ENCODE measurements around the gene WDR45B. TPM values are rescaled to one million over a fixed set of nuclear protein-coding genes. Genes with fewer than 3 reads are reported as not detected.

Gene WDR45B
- total and polyA plus RNA-seq, 2 experiments from 2014 or later: 87.3 to 87.8 TPM

- no peaks in the 10 kb centered on the region for H3K4me1 ChIP-seq (ENCODE audit: insufficient read depth)
- 83 to 91% methylated on average over 8 to 11 of the region's 11 CpGs for WGBS, 2 experiments (ENCODE audit: low coverage in 1 of 2, low lambda C conversion rate in 2 of 2, missing lambda C conversion rate in 2 of 2)
- H3K79me2 ChIP-seq (ENCODE audit: insufficient read depth): peaks cover 71% of the 10 kb centered on the region
- H3K36me3 ChIP-seq (ENCODE audit: low read depth): peaks cover 16% of the 10 kb centered on the region
- in situ Hi-C loops (cut with MboI): no loop called here
- H3K4me3 ChIP-seq: no peak overlapping the region
- no peak overlapping the region for H2AFZ ChIP-seq
- H3K27me3 ChIP-seq (replicated peaks; ENCODE audit: insufficient read depth): no peaks in the 10 kb centered on the region
- no peak overlapping the region for H3K4me2 ChIP-seq (ENCODE audit: unreplicated experiment)
- no peaks in the 10 kb centered on the region for H4K20me1 ChIP-seq (ENCODE audit: insufficient read depth)
- no peak for DNase-seq
- no peak overlapping the region for H3K27ac ChIP-seq
- no peaks in the 10 kb centered on the region for H3K9me3 ChIP-seq (ENCODE audit: low read depth)
- TF ChIP-seq EZH2 (IDR thresholded peaks at IDR 0.05; ENCODE audit: insufficient read depth, poor library complexity, severe bottlenecking) (no peak), EZH2phosphoT487 (IDR thresholded peaks at IDR 0.05; ENCODE audit: insufficient read depth, low read depth) (no peak)
- no peak overlapping the region for H3K9ac ChIP-seq
- H3F3A ChIP-seq (ENCODE audit: insufficient read depth): no peaks in the 10 kb centered on the region
- H3K9me2 ChIP-seq (ENCODE audit: insufficient read depth): no peaks in the 10 kb centered on the region
Measured at GRCh38 chr17:82574041-82574440, 74.2 kb downstream of the WDR45B start.

DNA sequence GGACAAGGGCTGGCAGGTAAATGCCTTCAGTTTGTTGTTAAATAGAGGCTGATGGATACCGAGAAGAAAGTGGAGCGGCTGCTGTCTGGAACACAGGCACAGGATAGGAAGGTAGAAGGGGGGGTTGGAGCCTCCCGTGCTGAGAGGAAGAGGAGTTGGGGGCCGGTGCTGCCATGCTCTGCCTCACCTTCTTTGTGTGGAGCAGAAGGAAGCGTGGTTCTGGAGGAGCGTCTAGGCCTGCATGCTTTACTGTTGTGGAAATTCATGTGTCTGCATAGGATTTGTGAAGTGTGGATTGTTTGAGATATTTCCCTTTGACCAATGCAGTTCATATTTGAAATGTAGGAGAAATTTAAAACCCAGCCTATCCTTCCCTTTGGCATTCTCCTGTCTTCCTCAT is 76.4 kb downstream of the WDR45B start:
- H3K4me2 ChIP-seq (ENCODE audit: unreplicated experiment): no peak overlapping the region
- peaks cover 19% of the 10 kb centered on the region for H3K36me3 ChIP-seq (ENCODE audit: low read depth)
- DNase-seq: no peak
- no peaks in the 10 kb centered on the region for H3K9me3 ChIP-seq (ENCODE audit: low read depth)
- H3K9ac ChIP-seq: no peak overlapping the region
- in situ Hi-C loops (cut with MboI): no loop called here
- TF ChIP-seq EZH2phosphoT487 (IDR thresholded peaks at IDR 0.05; ENCODE audit: insufficient read depth, low read depth): no peak
- no peak for TF ChIP-seq EZH2 (IDR thresholded peaks at IDR 0.05; ENCODE audit: insufficient read depth, poor library complexity, severe bottlenecking)
- no peak overlapping the region for H3K27ac ChIP-seq
- no peaks in the 10 kb centered on the region for H3K4me1 ChIP-seq (ENCODE audit: insufficient read depth)
- H3F3A ChIP-seq (ENCODE audit: insufficient read depth): no peaks in the 10 kb centered on the region
- H3K9me2 ChIP-seq (ENCODE audit: insufficient read depth): no peaks in the 10 kb centered on the region
- peaks cover 86% of the 10 kb centered on the region for H3K79me2 ChIP-seq (ENCODE audit: insufficient read depth)
- no peak overlapping the region for H3K4me3 ChIP-seq
- H4K20me1 ChIP-seq (ENCODE audit: insufficient read depth): no peaks in the 10 kb centered on the region
- no peak overlapping the region for H2AFZ ChIP-seq
- H3K27me3 ChIP-seq (replicated peaks; ENCODE audit: insufficient read depth): no peaks in the 10 kb centered on the region
- 96 to 98% methylated on average over 6 of the region's 6 CpGs for WGBS, 2 experiments (ENCODE audit: low coverage in 1 of 2, low lambda C conversion rate in 2 of 2, missing lambda C conversion rate in 2 of 2)

GRCh38 chr17:82570277-82570676 is 78.0 kb downstream of the WDR45B start:
- Histone ChIP-seq H3K4me1 (ENCODE audit: insufficient read depth) (no peaks in the 10 kb centered on the region), H3K9me2 (ENCODE audit: insufficient read depth) (no peaks in the 10 kb centered on the region), H3K4me2 (ENCODE audit: unreplicated experiment) (no peak overlapping the region), H3F3A (ENCODE audit: insufficient read depth) (no peaks in the 10 kb centered on the region), H3K9ac (no peak overlapping the region), H3K9me3 (ENCODE audit: low read depth) (no peaks in the 10 kb centered on the region), H3K27me3 (replicated peaks; ENCODE audit: insufficient read depth) (no peaks in the 10 kb centered on the region), H3K36me3 (ENCODE audit: low read depth) (peaks cover 19% of the 10 kb centered on the region), H3K27ac (no peak overlapping the region), H3K79me2 (ENCODE audit: insufficient read depth) (peaks cover 94% of the 10 kb centered on the region), H3K4me3 (no peak overlapping the region), H4K20me1 (ENCODE audit: insufficient read depth) (no peaks in the 10 kb centered on the region), H2AFZ (no peak overlapping the region)
- 85 to 88% methylated on average over 9 of the region's 9 CpGs for WGBS, 2 experiments (ENCODE audit: low coverage in 1 of 2, low lambda C conversion rate in 2 of 2, missing lambda C conversion rate in 2 of 2)
- TF ChIP-seq EZH2phosphoT487 (IDR thresholded peaks at IDR 0.05; ENCODE audit: insufficient read depth, low read depth): no peak
- no peak for TF ChIP-seq EZH2 (IDR thresholded peaks at IDR 0.05; ENCODE audit: insufficient read depth, poor library complexity, severe bottlenecking)
- in situ Hi-C loops (cut with MboI): no loop called here
- no peak for DNase-seq

- no peak overlapping the region for H3K4me2 ChIP-seq (ENCODE audit: unreplicated experiment)
- H3K4me3 ChIP-seq: no peak overlapping the region
- DNase-seq: no peak
- in situ Hi-C loops (cut with MboI): no loop called here
- no peak for TF ChIP-seq EZH2phosphoT487 (IDR thresholded peaks at IDR 0.05; ENCODE audit: insufficient read depth, low read depth)
- no peak for TF ChIP-seq EZH2 (IDR thresholded peaks at IDR 0.05; ENCODE audit: insufficient read depth, poor library complexity, severe bottlenecking)
- H3K36me3 ChIP-seq (ENCODE audit: low read depth): peaks cover 14% of the 10 kb centered on the region
- WGBS, 2 experiments (ENCODE audit: low coverage in 1 of 2, low lambda C conversion rate in 2 of 2, missing lambda C conversion rate in 2 of 2): 96 to 98% methylated on average over 11 of the region's 11 CpGs
- H3K79me2 ChIP-seq (ENCODE audit: insufficient read depth): peaks cover 95% of the 10 kb centered on the region
- no peaks in the 10 kb centered on the region for H3F3A ChIP-seq (ENCODE audit: insufficient read depth)
- H3K27ac ChIP-seq: no peak overlapping the region
- H3K9me2 ChIP-seq (ENCODE audit: insufficient read depth): no peaks in the 10 kb centered on the region
- no peak overlapping the region for H2AFZ ChIP-seq
- no peaks in the 10 kb centered on the region for H3K27me3 ChIP-seq (replicated peaks; ENCODE audit: insufficient read depth)
- no peaks in the 10 kb centered on the region for H4K20me1 ChIP-seq (ENCODE audit: insufficient read depth)
- H3K9ac ChIP-seq: no peak overlapping the region
- no peaks in the 10 kb centered on the region for H3K4me1 ChIP-seq (ENCODE audit: insufficient read depth)
- H3K9me3 ChIP-seq (ENCODE audit: low read depth): no peaks in the 10 kb centered on the region
Measured at GRCh38 chr17:82569621-82570020, 78.6 kb downstream of the WDR45B start.

DNA sequence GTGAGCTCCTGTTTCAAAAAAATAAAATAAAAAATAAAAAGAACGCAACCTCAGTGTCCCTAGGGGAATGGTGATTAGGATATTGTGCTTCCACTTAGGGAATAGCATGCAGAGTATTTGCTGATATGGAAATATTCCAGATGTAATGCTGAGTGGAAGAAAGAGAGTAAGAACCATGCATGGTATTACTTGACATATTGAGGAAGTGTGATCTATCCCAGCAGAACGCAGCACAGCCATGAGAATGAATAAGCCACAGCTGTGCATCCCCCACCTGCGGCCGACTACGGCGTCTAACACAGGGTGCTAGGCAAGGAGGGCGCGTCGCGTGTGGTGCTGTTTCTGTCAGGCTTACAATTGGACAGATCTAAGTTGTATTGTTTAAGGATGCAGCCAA is 79.2 kb downstream of the WDR45B start:
- peaks cover 13% of the 10 kb centered on the region; the same call in 1 of the 2 replicates for H3K36me3 ChIP-seq (ENCODE audit: low read depth)
- no peaks in the 10 kb centered on the region for H3F3A ChIP-seq (ENCODE audit: insufficient read depth)
- DNase-seq: no peak
- no peak for TF ChIP-seq EZH2phosphoT487 (IDR thresholded peaks at IDR 0.05; ENCODE audit: insufficient read depth, low read depth)
- TF ChIP-seq EZH2 (IDR thresholded peaks at IDR 0.05; ENCODE audit: insufficient read depth, poor library complexity, severe bottlenecking): no peak
- no peaks in the 10 kb centered on the region for H3K4me1 ChIP-seq (ENCODE audit: insufficient read depth)
- H3K9me2 ChIP-seq (ENCODE audit: insufficient read depth): no peaks in the 10 kb centered on the region
- WGBS, 2 experiments (ENCODE audit: low coverage in 1 of 2, low lambda C conversion rate in 2 of 2, missing lambda C conversion rate in 2 of 2): 95 to 96% methylated on average over 10 of the region's 10 CpGs
- no peak overlapping the region for H3K4me3 ChIP-seq
- H3K27me3 ChIP-seq (replicated peaks; ENCODE audit: insufficient read depth): no peaks in the 10 kb centered on the region
- in situ Hi-C loops (cut with MboI): no loop called here
- H3K27ac ChIP-seq: no peak overlapping the region
- no peaks in the 10 kb centered on the region for H3K9me3 ChIP-seq (ENCODE audit: low read depth)
- no peaks in the 10 kb centered on the region for H4K20me1 ChIP-seq (ENCODE audit: insufficient read depth)
- H2AFZ ChIP-seq: no peak overlapping the region
- H3K9ac ChIP-seq: no peak overlapping the region
- peaks cover 95% of the 10 kb centered on the region for H3K79me2 ChIP-seq (ENCODE audit: insufficient read depth)
- H3K4me2 ChIP-seq (ENCODE audit: unreplicated experiment): no peak overlapping the region

Data from GM23248 (cell line).